Upper lobe of right lung (tissue), 1 donor: ENCODE measurements around the gene XPOT. TPM values are rescaled to one million over a fixed set of nuclear protein-coding genes. Genes with fewer than 3 reads are reported as not detected.

Experiments
- ATAC-seq: fragments of 200-7000 bp; cut with Tn5 transposase; one replicate; pipeline ENCODE4 v1.9.1; 2020; ENCODE audit warnings: mild to moderate bottlenecking, moderate library complexity
- DNase-seq: peaks from one replicate; pipeline ENCODE4 v3.0.0-alpha.2; 2020
- H3K27ac ChIP-seq: fragments of 200-600 bp; one replicate; pipeline ENCODE4 v1.8.0; 2022
- H3K27me3 ChIP-seq: fragments of 200-600 bp; one replicate; pipeline ENCODE4 v1.8.0; 2022; ENCODE audit warnings: mild to moderate bottlenecking
- H3K36me3 ChIP-seq: fragments of 200-600 bp; one replicate; pipeline ENCODE4 v1.8.0; 2022
- H3K4me1 ChIP-seq: fragments of 200-600 bp; one replicate; pipeline ENCODE4 v1.8.0; 2022
- H3K4me3 ChIP-seq: fragments of 200-600 bp; one replicate; pipeline ENCODE4 v1.8.0; 2022; ENCODE audit warnings: mild to moderate bottlenecking
- H3K9me3 ChIP-seq: fragments of 200-600 bp; one replicate; pipeline ENCODE4 v1.8.0; 2022
- intact Hi-C: fragments of 100-400 bp; cut with DNase I; formaldehyde crosslinking; loops from one replicate; pipeline ENCODE4 v1.11.0; 2022
- total RNA-seq: library from RNA; stranded (reverse); fragmentation: NEBNext Ultra II Directional; extraction: Animal tissue kit (Norgen Biotek cat#: 25700); gene quantifications from one replicate; pipeline ENCODE4 v1.2.1, GENCODE V29; 2021
- TF ChIP-seq, protein P1 (sequence below): fragments of 200-600 bp; IDR thresholded peaks from one replicate; pipeline ENCODE4 v1.8.0; 2022; ENCODE audit warnings: antibody characterized with exemption
- donor health status: DM: no; HTN: yes; CAD: no; lungs with severe emphysema.

Gene XPOT
- total RNA-seq, 1 donor from 2014 or later, result 65.8 TPM

DNA sequence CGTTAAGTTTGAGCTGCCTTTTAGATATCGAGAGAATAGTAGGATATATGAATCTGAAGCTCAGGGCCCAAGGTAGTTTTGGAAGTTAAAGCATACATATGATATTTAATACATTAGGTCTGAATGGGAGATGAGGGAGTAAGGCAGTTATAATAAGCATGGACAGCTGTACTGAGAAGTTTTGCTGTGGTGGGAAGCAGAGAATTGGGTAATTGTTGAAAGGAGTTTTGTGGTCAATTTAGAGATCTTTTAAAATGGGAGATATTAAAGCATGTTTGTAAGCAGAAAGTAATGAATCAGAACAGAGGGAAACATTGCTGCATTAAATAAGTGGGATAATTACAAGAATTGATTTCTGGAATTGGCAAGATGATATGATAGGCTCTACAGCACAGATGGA is 69.0 kb downstream of the XPOT start:
- TF ChIP-seq, protein P1, sequence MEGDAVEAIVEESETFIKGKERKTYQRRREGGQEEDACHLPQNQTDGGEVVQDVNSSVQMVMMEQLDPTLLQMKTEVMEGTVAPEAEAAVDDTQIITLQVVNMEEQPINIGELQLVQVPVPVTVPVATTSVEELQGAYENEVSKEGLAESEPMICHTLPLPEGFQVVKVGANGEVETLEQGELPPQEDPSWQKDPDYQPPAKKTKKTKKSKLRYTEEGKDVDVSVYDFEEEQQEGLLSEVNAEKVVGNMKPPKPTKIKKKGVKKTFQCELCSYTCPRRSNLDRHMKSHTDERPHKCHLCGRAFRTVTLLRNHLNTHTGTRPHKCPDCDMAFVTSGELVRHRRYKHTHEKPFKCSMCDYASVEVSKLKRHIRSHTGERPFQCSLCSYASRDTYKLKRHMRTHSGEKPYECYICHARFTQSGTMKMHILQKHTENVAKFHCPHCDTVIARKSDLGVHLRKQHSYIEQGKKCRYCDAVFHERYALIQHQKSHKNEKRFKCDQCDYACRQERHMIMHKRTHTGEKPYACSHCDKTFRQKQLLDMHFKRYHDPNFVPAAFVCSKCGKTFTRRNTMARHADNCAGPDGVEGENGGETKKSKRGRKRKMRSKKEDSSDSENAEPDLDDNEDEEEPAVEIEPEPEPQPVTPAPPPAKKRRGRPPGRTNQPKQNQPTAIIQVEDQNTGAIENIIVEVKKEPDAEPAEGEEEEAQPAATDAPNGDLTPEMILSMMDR, result no peak
- Histone ChIP-seq H3K4me3 (no peak overlapping the region), H3K4me1 (no peaks in the 10 kb centered on the region), H3K9me3 (peaks cover 5% of the 10 kb centered on the region), H3K36me3 (peaks cover 85% of the 10 kb centered on the region), H3K27me3 (no peaks in the 10 kb centered on the region), H3K27ac (no peak overlapping the region)
- DNase-seq (no peak), ATAC-seq (no peak)
- intact Hi-C loops, result no loop called here

DNA sequence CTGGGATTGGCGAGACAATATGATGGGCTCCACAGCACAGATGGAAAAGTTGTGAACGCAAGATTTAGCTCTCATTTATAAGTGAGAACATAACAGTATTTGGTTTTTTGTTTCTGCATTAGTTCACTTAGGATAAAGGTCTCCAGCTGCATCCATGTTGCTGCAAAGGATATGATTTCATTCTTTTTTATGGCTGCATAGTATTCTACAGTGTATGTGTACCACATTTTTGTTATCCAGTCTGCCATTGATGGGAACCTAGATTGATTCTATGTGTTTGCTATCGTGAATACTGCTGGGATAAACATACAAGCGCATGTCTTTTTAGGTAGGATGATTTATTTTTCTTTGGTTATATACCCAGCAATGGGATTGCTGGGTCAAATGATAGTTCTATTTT is 71.3 kb downstream of the XPOT start:
- intact Hi-C loops, result no loop called here
- DNase-seq (no peak), ATAC-seq (no peak)
- no peak overlapping the region for H3K4me3 ChIP-seq
- peaks cover 5% of the 10 kb centered on the region for H3K9me3 ChIP-seq
- TF ChIP-seq, protein P1, result no peak
- H3K27ac ChIP-seq, result no peak overlapping the region
- H3K27me3 ChIP-seq, result no peaks in the 10 kb centered on the region
- peaks cover 82% of the 10 kb centered on the region for H3K36me3 ChIP-seq
- no peaks in the 10 kb centered on the region for H3K4me1 ChIP-seq

DNA sequence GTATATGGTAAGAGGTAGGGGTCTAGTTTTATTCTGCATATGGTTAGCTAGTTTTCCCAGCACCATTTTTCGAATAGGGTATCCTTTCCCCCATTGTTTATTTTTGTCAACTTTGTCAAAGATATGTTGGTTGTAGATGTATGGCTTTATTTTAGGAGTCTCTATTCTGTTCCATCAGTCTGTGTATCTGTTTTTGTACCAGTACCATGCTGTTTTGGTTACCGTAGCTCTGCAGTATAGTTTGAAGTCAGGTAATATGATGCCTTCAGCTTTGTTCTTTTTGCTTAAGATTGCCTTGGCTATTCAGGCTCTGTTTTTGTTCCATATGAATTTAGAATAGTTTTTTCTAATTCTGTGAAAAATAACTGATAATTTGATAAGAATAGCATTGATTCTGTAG is 72.7 kb downstream of the XPOT start:
- H3K4me1 ChIP-seq, result no peaks in the 10 kb centered on the region
- H3K27me3 ChIP-seq, result no peaks in the 10 kb centered on the region
- no peak overlapping the region for H3K27ac ChIP-seq
- peaks cover 82% of the 10 kb centered on the region for H3K36me3 ChIP-seq
- ATAC-seq (no peak), DNase-seq (no peak)
- peaks cover 5% of the 10 kb centered on the region for H3K9me3 ChIP-seq
- no peak overlapping the region for H3K4me3 ChIP-seq
- intact Hi-C loops, result no loop called here
- TF ChIP-seq, protein P1, result no peak

DNA sequence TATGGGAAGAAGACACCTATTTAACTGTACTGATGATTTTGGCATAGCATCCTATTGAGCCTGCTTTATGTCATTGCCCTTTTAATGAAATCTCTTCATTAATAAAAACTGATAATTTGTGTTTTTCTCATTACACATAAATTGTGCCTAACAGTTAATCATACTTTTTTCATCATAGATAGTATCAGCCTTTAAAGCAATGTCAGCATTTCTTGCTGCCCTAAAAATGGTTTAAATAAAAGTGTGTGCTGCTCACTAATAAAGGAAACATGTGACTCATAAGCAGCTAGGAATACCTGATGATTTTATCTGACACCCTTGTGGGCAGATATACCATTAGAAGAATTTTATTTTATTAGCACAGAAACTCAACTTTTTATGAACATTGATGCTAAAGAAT is 74.5 kb downstream of the XPOT start:
- ATAC-seq, result no peak
- TF ChIP-seq, protein P1, result no peak
- H3K4me1 ChIP-seq, result no peaks in the 10 kb centered on the region
- peaks cover 5% of the 10 kb centered on the region for H3K9me3 ChIP-seq
- intact Hi-C loops, result no loop called here
- no peak for DNase-seq
- H3K27ac ChIP-seq, result no peak overlapping the region
- H3K4me3 ChIP-seq, result no peak overlapping the region
- H3K36me3 ChIP-seq, result peaks cover 81% of the 10 kb centered on the region
- no peaks in the 10 kb centered on the region for H3K27me3 ChIP-seq

DNA sequence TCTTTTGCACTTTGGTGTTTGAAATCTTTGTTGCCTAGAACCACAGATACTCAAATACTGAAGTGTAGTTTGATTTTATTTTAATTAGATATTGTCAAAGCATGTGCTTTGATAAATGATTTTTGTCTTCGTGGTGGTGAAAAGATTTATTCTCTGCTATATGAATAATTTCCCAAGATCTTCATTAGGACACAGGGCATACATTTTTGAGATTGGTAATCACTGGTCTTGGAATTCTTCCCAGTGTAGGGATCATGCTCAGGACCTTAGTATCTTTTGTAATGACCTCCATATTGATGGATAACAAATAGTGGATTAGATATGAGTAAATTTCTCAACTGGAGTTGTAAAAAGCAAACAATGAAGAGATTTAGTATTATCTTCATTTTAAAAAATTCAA is 76.0 kb downstream of the XPOT start:
- H3K27ac ChIP-seq, result no peak overlapping the region
- no peak overlapping the region for H3K4me3 ChIP-seq
- TF ChIP-seq, protein P1, result no peak
- H3K27me3 ChIP-seq, result no peaks in the 10 kb centered on the region
- H3K36me3 ChIP-seq, result peaks cover 81% of the 10 kb centered on the region
- intact Hi-C loops, result no loop called here
- H3K9me3 ChIP-seq, result peaks cover 4% of the 10 kb centered on the region
- ATAC-seq (no peak), DNase-seq (no peak)
- no peaks in the 10 kb centered on the region for H3K4me1 ChIP-seq

DNA sequence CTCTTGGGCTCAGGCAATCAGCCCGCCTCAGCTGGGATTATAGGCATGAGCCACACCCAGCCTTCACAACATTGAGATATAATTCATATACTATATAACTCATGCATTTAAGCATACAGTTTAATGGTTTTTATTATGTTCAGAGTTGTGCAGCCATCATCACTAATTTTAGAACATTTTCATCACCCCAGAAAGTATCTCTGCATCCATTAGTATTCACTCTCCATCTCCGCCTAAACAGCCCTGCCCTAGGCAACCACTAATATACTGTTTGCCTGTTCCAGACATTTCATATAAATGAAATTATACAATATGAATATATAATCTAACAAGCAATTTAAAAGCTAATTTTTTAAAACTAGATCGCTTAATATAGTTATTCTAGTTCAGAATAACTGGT is 82.5 kb downstream of the XPOT start:
- Histone ChIP-seq H3K27ac (no peak overlapping the region), H3K27me3 (no peaks in the 10 kb centered on the region), H3K9me3 (no peaks in the 10 kb centered on the region), H3K4me3 (no peak overlapping the region), H3K4me1 (no peaks in the 10 kb centered on the region), H3K36me3 (peaks cover 99% of the 10 kb centered on the region)
- DNase-seq, result no peak
- intact Hi-C loops, result no loop called here
- TF ChIP-seq, protein P1, result no peak
- ATAC-seq, result no peak
